ENCODE measurements around the gene ZNF283.

The ZNF283 gene

GRCh38 chr19:43872547-43873336 is 45.6 kb downstream of the ZNF283 start:
- DNase-seq, result no peak

DNA sequence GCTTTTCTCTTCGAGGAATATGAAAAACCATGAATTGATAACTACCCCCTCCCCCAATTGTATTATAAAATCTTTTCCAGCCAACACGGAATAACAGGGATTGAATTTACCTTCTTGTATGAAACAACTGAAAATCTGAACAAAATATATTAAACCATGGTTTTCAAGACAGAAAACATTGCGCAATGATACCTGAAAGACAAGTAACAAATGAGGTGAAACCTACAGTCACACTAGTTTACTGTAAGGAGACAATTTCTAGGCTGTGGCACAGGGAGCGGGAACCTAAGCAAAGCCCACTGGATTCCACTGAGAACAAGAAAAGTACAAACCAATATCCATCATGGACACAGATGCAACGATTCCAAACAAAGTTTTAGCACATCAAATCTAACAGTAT is 53.4 kb downstream of the ZNF283 start:
- no peak for DNase-seq

- no peak for DNase-seq
Observed at GRCh38 chr19:43883864-43884263, 56.7 kb downstream of the ZNF283 start, which contains the start of gene ZNF404. TSS of gene ZNF404 (minus strand) at chr19:43883964.

DNA sequence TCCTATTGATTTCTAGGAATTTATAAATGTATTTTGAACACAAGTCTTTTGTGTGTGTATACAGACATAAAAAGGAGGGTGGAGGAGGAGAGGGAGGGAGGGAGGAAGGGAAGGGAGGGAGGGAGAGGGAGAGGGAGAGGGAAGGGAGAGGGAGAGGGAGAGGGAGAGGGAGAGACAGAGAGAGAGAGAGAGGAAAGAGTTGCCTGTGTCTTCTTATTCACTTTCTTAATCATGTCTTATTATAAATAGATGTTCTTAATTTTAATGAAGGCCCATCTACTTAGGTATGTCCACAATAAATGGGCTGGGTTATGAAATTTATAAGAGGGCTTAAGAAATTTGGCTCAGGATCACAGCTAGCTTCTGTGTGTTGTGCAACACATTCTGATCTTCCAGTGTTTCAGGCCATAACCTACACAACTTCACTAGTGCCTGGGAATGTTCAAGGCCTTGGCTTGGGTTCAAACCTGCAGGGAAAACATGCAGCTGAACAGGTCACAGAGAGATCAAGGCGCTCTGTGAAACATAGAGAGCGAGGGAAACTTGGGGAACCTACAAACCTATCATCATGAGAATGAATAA is 68.7 kb downstream of the ZNF283 start:
- DNase-seq, result no peak

All from midbrain (tissue), 1 donor.